M059J (cell line): ENCODE results near the gene GSTO2. TPM values are rescaled to one million over a fixed set of nuclear protein-coding genes. Genes with fewer than 3 reads are reported as not detected.
A peak's percentile ranks its signal among the peaks of the same experiment; 100 is the strongest.

Experiments used
- DNase-seq: peaks from one replicate; pipeline ENCODE4 v3.0.0-alpha.2; 2012; ENCODE audit warnings: low read depth
- total RNA-seq: library from RNA; depleted of rRNA; stranded (reverse); fragments of >200 nt; shearing (Covaris generic); gene quantifications from 2 replicates; pipeline ENCODE4 v1.2.3, GENCODE V29; 2014

GSTO2 gene
- total RNA-seq, 1 experiment from 2014 or later, result 0.17 TPM

- no peak for DNase-seq
Observed at GRCh38 chr10:104325436-104326435, 56.8 kb downstream of the GSTO2 start.

GRCh38 chr10:104326991-104327610 is 58.1 kb downstream of the GSTO2 start:
- DNase-seq, result no peak

GRCh38 chr10:104327745-104328645 is 59.0 kb downstream of the GSTO2 start:
- peak; percentile 93 for DNase-seq

- DNase-seq, result no peak
Observed at GRCh38 chr10:104328646-104328895, 59.6 kb downstream of the GSTO2 start.

GRCh38 chr10:104328896-104329710 is 60.1 kb downstream of the GSTO2 start:
- DNase-seq, result peak; percentile 91

- DNase-seq, result peak; percentile 95
Observed at GRCh38 chr10:104329735-104330134, 60.8 kb downstream of the GSTO2 start.

GRCh38 chr10:104330168-104331110 is 61.5 kb downstream of the GSTO2 start:
- peak; percentile 91 for DNase-seq

GRCh38 chr10:104331208-104331838 is 62.3 kb downstream of the GSTO2 start:
- DNase-seq, result peak; percentile 86

- no peak for DNase-seq
Observed at GRCh38 chr10:104332243-104333031, 63.5 kb downstream of the GSTO2 start.

- no peak for DNase-seq
Observed at GRCh38 chr10:104333032-104333727, 64.2 kb downstream of the GSTO2 start.

- no peak for DNase-seq
Observed at GRCh38 chr10:104333728-104334373, 64.9 kb downstream of the GSTO2 start.

GRCh38 chr10:104334561-104334960 is 65.6 kb downstream of the GSTO2 start:
- DNase-seq, result no peak

- no peak for DNase-seq
Observed at GRCh38 chr10:104334965-104335650, 66.1 kb downstream of the GSTO2 start.

- DNase-seq, result peak; percentile 62
Observed at GRCh38 chr10:104336821-104337467, 68.0 kb downstream of the GSTO2 start.

- peak; percentile 50 for DNase-seq
Observed at GRCh38 chr10:104337521-104337984, 68.6 kb downstream of the GSTO2 start.

- DNase-seq, result peak; percentile 84
Observed at GRCh38 chr10:104337985-104338735, 69.2 kb downstream of the GSTO2 start, which contains the start of gene ITPRIP. ITPRIP (minus strand) TSS chr10:104338465; CDS start chr10:104316051, 22,414 bp downstream.
